Left hindlimb (tissue), 1 donor: ENCODE measurements around the gene BPIFB4.

Experiments
- DNase-seq: peaks from one replicate; pipeline ENCODE4 v3.0.0-alpha.2; 2018

The BPIFB4 gene

DNA sequence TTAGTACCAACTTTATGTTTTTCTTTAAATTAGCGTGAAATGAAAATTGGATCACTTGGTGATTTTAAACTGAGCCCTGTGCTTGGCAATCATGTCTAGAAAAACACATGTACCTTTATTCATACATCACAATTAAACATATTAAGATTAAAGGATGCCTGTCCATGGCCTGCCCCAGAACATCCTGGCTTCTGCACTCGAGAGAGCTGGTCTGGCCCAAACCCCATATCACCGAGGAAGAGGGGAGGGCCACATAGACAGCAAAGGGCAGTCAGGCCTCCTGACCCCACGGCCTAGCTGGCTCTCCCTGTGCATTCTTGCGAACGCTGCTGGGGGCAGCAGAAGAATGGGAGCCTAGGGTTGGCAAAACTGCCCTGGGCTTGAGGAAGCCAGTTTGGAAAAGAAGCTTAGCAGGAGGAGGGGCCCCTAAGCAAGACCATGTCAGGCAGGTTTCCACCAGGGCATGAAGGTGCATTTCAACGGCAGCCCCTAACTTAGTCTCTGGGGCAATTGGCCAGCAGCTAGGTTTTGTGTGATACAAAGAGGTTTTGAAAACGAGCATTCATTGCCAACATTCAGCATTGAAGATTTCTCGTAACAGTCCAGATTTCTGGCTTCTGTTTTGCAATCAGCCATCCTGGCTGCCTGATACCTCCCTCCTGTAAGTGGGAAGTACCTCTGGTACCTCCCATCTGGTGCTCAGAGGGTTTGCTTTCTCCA, 17.2 kb upstream of the BPIFB4 start:
- no peak for DNase-seq

DNA sequence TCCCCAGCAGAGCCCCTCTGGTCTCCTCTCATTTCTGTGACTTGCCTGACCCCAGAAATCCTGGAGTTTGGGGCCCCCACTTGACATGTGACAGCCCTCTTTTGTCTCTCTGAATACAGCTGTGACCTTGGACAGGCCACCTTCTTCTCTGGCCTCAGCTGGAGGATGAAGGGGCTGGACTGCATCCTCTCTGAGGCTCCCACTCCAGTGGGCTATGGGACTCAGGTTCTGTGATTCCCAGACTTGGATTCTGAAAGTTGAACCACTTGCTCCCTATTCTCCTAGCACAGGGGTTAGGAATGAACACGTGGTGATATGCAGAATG, 16.7 kb upstream of the BPIFB4 start:
- no peak for DNase-seq

DNA sequence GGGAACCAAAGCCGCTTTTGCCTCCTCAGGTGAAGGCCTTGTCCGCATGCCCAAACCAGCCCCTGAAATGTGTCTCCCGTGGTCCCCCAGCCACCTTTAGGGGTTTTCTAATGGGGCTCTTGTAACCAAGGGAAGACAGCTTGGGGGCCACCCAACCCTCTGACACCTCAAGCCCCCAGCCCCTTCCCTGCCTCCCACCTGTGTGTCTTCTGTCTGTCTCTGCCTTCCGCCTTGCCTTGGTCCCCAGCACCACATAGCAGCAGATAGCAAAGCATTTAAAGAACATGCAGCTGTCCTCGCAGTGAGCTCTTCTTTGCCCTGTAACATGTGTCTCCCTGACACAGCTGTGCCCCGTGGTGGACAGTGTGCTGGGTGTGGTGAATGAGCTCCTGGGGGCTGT, 16.2 kb upstream of the BPIFB4 start:
- DNase-seq = no peak

DNA sequence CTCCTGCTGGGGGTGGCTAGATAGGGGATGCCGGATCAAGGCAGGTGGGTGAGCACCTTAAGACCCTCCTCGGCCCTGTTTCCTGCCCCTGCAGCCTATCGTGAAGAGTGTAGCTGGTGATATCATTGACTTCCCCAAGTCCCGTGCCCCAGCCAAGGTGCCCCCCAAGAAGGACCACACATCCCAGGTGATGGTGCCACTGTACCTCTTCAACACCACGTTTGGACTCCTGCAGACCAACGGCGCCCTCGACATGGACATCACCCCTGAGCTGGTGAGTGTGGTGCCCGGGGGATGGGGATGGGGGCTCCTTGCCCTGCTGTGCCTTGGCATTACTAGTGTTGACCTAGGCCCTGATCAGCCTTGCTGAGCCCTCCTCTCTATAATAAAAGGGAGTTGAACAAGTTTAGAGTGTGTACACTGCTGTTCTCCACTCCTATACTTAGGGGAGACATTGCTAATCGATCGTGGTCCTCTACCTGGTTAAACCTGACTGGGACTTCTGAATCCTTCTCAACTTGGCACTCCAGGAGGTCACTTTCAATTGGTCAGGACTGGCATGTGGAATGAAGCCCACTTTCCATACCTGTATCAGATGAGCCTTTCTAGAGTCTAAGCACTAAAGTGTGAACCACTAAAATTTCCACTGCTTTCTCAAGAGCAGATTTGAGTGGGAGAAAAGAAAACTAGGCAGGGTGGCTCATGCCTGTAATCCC, 14.7 kb upstream of the BPIFB4 start:
- no peak for DNase-seq

DNA sequence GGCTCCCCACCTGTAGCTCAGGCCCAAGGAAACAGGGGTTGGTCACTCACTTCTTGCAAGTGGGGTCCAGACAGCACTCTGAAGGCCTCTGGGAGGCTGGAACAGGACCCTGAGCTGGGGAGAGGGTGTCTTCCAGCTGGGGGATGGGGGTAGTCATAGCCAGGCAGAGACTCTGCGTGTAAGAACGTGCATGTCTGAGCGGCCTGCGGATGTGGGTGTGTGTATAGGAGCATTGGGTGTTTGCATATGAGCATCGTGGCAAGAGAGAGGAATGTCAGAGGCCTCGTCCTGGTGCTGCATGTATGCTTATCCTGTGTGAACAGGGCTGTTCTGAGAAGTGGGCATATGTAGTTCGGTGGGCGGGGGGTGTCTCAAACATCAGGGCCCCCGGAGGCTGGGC, 13.7 kb upstream of the BPIFB4 start:
- DNase-seq = no peak

DNA sequence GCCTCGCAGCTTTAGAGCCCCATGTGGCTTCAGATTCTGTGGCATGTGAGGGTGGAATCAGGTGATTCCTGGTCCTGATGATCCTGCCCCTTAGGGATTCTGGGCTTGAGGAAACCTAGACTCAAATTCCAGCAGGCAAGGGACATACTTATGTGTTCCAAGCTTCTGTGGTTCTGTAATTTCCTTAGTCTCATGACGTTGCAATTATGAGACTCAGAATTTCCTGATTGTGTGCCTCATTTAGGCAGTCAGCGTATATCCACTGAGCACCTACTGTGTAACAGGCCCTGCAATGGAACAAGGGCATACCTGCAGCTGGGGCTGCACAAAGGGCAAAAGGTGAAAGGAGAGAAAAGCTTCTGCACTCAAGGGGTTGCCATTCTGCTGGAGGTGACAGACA, 11.6 kb upstream of the BPIFB4 start:
- no peak for DNase-seq

DNA sequence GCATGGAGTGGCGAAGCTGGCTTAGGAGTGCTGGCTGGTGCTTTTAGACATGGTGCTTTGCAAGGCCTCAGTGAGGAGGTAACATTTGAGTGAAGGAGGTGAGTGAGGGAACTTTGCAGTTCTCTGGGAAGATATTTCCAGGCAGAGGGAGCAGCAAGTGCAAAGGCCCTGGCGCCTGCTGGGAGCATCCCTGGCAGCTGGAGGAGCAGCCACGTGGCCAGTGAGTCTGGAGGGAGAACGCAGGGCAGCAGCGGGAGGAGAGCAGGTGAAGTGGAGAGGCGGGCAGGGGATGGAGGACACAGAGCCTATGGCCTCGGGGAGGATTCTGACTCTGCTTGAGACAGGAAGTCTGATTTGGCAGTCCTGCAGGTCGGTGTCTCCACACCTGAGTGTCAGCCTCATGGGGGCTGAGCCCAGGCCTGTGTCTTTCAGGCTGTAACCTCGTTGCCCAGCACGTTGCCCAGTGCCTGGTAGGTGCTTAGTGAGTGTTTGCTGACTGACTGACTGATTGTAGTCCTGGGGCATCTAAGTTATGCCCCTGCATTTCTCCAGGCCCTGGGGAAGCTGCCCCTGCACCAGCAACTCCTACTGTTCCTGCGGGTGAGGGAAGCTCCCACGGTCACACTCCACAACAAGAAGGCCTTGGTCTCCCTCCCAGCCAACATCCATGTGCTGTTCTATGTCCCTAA, 11.0 kb upstream of the BPIFB4 start:
- DNase-seq = no peak

DNA sequence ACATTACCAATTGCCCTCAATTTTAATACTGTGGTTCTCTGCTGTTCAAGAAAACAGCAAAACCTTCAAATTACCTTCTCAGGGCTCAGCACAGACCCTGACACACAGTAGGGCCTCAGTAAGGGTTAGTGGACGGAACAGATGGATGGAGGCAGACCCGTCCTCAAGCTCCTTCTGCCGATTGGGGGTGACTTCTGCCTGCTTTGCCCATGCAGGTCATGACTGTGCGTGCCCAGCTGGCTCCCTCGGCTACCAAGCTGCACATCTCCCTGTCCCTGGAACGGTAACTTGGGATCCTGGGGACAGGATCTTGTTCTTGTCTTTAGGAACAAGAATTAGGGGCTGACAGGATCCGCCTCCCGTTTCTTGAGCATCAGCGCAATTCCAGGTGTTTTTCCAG, 9.8 kb upstream of the BPIFB4 start:
- no peak for DNase-seq

DNA sequence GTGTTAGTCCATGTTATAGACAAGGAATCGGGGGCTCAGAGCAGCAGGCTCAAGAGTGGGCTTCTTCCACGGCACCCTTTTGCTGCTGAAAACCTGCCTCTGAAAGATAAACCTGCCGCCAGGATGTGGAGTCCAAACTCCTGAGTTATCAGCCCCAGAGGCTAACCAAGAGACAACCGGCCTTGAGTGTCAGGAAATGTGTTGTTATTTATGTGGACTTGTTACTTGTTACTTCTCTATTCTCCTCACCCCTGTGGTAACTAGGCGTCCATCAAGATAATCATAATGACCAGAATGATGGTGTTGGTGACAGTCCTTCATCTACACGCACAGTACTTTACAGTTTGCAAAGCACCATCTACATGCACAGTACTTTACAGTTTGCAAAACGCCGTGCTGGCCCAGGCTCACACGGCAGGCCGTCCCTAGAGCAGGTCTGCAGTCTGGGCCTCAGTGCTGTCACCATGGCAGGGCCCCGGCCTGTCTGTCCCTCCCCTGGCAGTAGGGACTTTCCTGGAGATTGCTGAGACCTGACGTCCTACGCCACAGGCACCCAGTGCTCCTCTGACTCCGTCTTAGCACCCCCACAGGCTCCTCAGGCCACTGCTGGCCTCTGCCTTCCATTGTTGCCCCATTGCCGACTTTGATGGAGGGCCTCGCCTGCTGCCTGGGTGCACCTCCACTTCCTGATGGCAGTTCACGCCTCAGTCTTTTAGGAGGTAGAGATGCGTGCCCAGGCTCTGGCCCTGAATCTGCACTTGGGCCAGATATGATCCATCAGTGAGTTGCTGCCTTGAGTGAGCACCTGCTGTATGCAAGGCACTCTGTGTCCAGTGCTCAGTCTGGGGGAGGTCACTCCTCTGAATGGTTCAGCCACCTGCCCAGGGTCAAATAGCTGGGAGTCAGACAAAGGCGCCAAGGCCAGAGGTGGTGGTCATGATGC, 9.1 kb upstream of the BPIFB4 start:
- no peak for DNase-seq

DNA sequence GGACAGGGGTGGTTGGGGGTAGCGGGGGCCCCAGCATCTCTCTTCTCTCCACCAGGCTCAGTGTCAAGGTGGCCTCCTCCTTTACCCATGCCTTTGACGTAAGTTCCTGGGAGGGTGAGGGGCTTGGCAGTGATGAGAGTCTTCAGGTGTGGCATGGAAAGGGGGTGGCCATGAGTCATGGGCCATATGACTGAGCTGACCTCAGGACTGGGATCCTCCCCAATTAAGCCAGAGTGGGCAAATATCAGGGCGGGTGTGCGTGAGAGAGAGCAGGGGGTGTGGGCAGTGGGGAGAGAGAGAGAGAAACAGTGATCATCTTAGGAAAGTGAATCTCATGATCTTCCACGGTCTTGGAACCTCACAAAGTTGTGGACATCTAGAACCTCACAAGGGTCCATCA, 8.2 kb upstream of the BPIFB4 start:
- DNase-seq = no peak

DNA sequence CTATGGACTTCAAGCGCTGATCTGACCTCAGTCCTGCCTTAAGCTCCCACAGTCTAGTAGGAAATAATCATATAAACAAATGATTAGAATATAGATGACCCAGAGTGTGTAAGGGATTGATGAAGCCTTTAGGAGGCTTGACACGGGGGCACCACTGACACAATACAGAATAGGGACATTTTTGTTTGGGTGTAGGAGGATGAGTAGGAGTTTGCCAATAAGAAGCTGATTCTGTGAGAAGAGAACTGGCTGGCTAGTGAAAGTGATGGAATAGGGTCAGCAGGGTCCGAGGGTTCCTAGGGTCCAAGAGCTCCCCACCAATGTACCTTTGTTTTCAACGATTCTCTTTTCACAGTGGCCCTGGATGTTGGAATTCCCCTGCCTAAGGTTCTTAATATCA, 7.1 kb upstream of the BPIFB4 start:
- no peak for DNase-seq

DNA sequence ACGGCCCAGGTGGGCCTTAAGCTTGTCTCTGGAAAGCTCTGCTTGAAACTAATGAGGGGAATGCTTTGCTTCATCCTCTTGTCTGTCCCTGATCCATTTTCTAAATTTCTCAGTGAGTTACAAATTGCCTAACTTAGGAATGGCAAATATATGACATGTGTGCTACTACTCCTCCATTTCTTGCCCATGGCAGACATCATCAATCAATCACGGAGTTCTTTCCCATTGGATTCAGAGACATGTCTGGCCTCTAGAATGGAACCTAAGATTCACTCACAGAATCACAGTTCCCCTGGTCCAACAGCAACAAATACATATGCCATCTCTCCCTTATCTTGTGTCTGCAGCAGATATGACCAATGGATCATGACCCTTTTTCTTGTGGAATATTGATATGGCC, 6.6 kb upstream of the BPIFB4 start:
- DNase-seq = no peak

DNA sequence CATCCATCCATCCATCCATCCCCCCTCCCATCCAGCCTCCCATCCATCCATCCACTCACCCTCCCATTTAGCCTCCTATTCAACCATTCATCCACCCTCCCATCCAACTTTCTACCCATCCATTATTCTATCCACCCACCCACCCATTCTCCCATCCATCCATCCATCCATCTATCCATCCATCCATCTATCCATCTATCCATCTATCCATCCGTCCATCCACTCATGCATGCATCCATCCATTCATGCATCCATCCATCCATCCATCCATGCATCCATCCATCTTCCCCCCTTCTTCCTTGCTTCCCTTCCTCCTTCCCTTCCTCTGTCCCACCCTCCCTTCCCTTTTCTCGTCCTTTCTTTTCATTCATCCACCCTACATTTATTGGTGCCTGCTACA, 4.8 kb upstream of the BPIFB4 start:
- DNase-seq = no peak

DNA sequence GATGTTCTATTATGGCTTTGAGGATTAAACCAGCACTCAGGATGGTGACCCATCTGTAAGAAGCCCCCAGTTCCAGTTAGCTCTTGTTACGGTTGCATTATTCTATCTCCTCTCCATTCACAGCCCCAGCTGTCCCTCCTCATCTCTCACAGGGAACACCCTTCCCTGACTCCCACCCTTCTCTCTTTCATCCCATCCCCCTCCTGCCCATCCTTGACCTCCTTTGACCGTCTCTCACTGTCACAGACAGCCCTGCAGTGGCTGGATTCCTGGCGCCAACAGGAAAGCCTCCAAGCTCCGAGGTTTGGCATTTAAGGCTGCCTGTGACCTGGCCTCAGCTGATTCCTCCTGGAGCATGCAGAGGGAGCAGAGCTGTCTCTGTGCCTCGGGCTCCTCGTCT, 4.2 kb upstream of the BPIFB4 start:
- no peak for DNase-seq

DNA sequence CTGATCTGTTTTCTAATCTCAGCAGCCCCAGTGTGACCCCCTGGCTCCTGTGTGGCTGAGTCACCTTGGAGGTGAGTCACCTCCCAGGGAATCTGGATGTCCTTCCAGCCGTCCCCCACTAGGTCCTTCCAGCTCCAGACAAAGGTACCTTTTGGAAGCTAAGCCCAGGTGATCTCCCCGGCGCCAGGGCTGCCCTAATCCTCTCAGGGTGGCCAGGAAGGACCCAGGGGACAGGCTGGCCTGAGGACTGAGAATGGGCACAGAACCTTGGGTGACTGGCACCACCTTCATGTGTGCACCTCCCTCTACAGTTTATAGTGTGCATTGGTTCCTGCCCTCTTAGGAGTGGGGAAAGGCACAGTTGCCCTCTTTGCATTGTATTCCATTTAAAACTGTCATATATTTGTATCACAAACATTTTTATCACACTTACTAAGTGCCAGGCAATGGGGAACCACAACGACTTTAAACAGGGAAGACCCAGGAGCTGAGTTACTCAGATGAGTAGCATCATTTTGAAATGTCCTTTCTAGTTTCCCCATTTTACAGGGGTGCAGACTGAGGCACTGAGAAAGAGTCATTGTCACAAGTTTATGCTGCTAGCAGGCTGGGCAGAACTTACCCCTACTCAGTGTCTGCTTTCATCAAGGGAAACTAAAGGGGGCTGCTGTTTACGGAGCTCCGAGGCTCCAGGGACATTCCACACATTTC, 2.6 kb upstream of the BPIFB4 start:
- DNase-seq = no peak

DNA sequence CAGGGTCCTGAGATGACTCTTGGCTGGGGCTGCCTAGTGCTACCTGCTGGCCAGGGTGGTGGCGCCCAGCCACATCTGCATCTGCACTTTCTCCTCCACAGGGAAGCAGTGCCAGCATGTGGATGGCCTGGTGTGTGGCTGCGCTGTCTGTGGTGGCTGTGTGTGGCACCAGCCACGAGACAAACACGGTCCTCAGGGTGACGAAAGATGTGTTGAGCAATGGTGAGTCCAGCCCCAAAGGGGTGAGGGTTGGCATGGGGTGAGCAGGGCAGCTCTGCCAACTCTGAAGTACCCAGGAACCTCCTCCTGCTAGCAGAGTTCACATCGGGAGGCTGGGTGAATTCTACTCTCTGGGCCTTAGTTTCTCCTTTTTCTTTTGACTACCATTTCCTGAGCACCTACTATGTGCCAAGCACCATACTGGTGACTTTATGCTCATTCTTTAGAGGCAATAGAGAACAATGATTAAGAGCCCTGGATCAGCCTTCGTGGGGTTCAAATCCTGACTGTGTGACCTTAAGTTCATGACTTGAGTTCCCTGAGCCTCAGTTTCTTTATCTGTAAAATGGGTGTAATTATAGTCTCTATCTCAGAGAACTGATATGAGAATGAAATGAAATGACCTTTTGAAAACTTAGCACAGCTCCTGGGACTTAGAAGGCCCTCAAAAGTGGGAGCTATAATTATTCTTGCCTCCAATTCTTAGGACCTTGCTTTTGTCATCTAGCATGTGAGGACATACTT, 2.1 kb downstream of the BPIFB4 start:
- DNase-seq = no peak

DNA sequence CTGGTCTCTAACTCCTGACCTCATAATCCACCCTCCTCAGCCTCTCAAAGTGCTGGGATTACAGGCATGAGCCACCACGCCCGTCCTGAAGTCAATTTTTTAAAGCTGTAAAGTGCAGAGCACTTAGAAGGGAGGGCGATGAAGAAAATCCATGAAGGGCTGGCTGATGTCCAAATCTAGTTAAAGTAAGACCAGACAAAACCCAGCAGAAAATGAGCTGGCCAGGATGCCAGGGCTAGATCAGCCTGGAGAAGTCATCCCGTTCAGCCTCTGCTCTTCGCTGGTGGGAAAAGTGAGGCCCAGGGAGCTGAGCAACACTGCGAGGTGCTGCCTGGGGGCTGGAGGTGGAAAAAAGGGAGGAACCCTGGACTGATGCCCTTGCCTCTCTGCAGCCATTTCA, 3.1 kb downstream of the BPIFB4 start:
- no peak for DNase-seq

DNA sequence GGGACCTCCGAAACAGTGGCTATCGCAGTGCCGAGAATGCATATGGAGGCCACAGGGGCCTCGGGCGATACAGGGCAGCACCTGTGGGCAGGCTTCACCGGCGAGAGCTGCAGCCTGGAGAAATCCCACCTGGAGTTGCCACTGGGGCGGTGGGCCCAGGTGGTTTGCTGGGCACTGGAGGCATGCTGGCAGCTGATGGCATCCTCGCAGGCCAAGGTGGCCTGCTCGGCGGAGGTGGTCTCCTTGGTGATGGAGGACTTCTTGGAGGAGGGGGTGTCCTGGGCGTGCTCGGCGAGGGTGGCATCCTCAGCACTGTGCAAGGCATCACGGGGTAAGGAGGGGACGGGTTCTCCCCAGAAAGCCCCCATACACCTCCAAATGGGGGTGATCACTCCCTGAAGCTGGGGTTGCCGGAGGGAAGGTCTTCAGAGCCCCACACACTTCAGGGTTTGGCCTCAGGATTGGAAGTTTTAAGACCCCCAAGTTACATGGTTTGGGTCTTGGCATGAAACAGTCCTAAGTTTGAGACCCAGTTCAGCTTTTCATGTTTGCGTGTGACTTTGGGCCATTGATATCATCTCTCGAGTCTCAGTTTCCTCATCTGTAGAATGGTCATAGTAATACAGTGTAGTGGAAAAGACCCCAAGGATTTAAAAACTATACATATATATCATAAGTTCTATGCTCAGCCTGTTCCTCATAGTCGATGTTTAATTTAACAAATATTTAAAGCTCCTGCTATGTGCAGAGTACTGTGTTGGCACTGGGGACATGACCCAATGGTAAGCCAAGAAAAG, 4.3 kb downstream of the BPIFB4 start:
- DNase-seq = no peak

DNA sequence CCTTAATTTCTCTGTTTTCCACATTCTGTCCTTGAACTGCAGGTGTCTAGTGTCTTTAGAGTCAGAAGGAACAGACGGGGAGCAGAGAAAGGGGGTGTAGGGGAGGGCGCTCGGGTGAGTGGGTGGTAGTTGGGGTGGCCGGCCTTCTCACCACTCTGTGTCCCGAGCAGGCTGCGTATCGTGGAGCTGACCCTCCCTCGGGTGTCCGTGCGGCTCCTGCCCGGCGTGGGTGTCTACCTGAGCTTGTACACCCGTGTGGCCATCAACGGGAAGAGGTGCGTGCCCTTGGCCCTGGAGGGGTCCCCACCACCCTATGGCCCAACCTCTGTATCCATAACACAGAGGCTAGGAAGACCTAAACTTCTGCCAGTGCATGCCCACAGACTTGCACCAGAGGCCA, 5.3 kb downstream of the BPIFB4 start:
- no peak for DNase-seq

DNA sequence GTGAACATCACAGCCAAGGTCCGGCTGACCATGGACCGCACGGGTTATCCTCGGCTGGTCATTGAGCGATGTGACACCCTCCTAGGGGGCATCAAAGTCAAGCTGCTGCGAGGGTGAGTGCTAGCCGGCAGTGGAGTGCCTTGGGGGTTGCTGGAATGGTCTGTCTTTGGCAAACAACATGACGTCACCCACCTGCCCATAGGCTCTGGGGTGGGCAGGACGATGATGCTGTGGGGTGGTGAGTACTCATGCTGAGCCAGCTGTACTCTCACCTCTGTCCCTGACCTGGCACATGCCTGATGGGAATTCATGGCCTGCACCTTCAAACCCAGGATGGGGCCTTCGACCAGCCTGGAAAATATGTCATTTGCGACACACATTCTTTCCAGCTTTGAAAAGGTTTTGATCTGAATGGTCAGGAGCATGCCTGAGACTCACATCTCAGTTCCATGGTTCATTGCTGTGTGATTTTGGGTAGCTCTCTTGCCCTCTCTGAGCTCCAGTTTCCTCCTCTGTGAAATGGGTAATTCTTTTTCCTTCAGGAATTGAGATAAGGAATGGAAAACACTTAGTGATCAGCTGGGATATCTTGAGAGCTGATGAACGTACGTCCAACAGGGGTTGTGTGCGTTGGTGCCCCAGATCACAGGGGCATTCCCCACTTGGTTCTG, 6.7 kb downstream of the BPIFB4 start:
- DNase-seq = no peak
